Spleen (tissue), 11 donors: ENCODE data around the gene DRD4. TPM values are rescaled to one million over a fixed set of nuclear protein-coding genes. Genes with fewer than 3 reads are reported as not detected.

Experiments used
- DNase-seq: peaks from one replicate; pipeline ENCODE4 v3.0.0-alpha.2; 2020
- H3K27ac ChIP-seq, 8 donors: fragments of 200-600 bp; sonication (generic) in 7 of 8; 1 replicate in 4 of 8; 2 replicates in 4 of 8; pipeline versions ENCODE4 v1.5.0 to v1.8.0; 2016 to 2021; ENCODE audit warnings: inconsistent platforms in 4 of 8, mild to moderate bottlenecking in 4 of 8, moderate library complexity in 1 of 8
- H3K27me3 ChIP-seq, 7 donors: fragments of 200-600 bp; sonication (generic) in 6 of 7; replicated peaks in 1 of 7; 1 replicate in 4 of 7; 2 replicates in 3 of 7; pipeline versions ENCODE4 v1.5.0 to v1.8.0; 2016 to 2021; ENCODE audit warnings: inconsistent platforms in 3 of 7, mild to moderate bottlenecking in 1 of 7
- H3K36me3 ChIP-seq, 6 donors: fragments of 200-600 bp; sonication (generic) in 5 of 6; 1 replicate in 4 of 6; 2 replicates in 2 of 6; pipeline versions ENCODE4 v1.5.0 to v1.8.0; 2016 to 2021; ENCODE audit warnings: inconsistent platforms in 2 of 6
- H3K4me1 ChIP-seq, 6 donors: fragments of 200-600 bp; sonication (generic) in 5 of 6; 1 replicate in 3 of 6; 2 replicates in 3 of 6; pipeline versions ENCODE4 v1.5.0 to v1.8.0; 2016 to 2021; ENCODE audit warnings: inconsistent platforms in 3 of 6
- H3K4me3 ChIP-seq, 8 donors: fragments of 200-600 bp; sonication (generic) in 7 of 8; 1 replicate in 4 of 8; 2 replicates in 4 of 8; pipeline versions ENCODE4 v1.5.0 to v1.8.0; 2016 to 2021; ENCODE audit warnings: inconsistent platforms in 4 of 8, mild to moderate bottlenecking in 4 of 8, moderate library complexity in 2 of 8
- H3K9me3 ChIP-seq, 8 donors: fragments of 200-600 bp; sonication (generic) in 7 of 8; 1 replicate in 4 of 8; 2 replicates in 4 of 8; pipeline versions ENCODE4 v1.5.0 to v1.8.0; 2016 to 2021; ENCODE audit warnings: inconsistent platforms in 4 of 8
- POLR2A ChIP-seq, 3 donors: fragments of 450-650 bp; IDR thresholded peaks; one replicate each; pipeline ENCODE4 v1.5.1; 2017; ENCODE audit warnings: antibody characterized with exemption in 3 of 3, mild to moderate bottlenecking in 1 of 3
- POLR2AphosphoS5 ChIP-seq, 3 donors: sonication (generic); formaldehyde crosslinking; IDR thresholded peaks; one replicate each; pipeline ENCODE4 v1.5.1; 2017; ENCODE audit warnings: antibody characterized with exemption in 3 of 3
- WGBS, 5 donors: extraction: QIAGEN DNeasy Blood & Tissue Kit in 3 of 5; methylation state at CpG; one replicate each; pipeline versions ENCODE4 v1.1.5 to v1.1.7; 2013 to 2018; 5-methylcytosine and 5-hydroxymethylcytosine counted together
- intact Hi-C: fragments of 100-400 bp; cut with DNase I; formaldehyde crosslinking; loops from one replicate; pipeline ENCODE4 v1.15.0; 2023; ENCODE audit warnings: low total_unique reads
- polyA plus RNA-seq, 3 donors: library from polyadenylated mRNA; stranded (reverse); fragments of 200-250 nt; gene quantifications; one replicate each; pipeline ENCODE4 v1.2.1, GENCODE V29; 2013
- total RNA-seq, 7 donors: library from RNA; depleted of rRNA in 3 of 7; stranded (reverse); fragments of >200 nt in 3 of 7; fragmentation: NEBNext Ultra II Directional in 4 of 7; extraction: Animal tissue kit (Norgen Biotek cat#: 25700) in 4 of 7; gene quantifications; one replicate each; pipeline versions ENCODE4 v1.1.0 to v1.2.1, GENCODE V29; 2016 to 2021
- TF ChIP-seq, protein P1 (sequence below), 11 experiments: fragments of 200-600 bp in 7 of 11; fragments of 450-650 bp in 4 of 11; sonication (generic) in 4 of 11; IDR thresholded peaks in 8 of 11; conservative IDR thresholded peaks in 3 of 11; 1 replicate in 7 of 11; 2 replicates in 4 of 11; pipeline versions ENCODE4 v1.4.0 to v1.8.0; 2016 to 2021; ENCODE audit warnings: antibody characterized with exemption in 11 of 11, inconsistent platforms in 4 of 11, mild to moderate bottlenecking in 1 of 11
- donor health status: healthy with polysubstance abuse.
- donor health status: DM: no; HTN: no; CAD: no; lungs with moderate emphysema.
- donor health status: DM: no; HTN: no; CAD: no.
- donor health status: Bipolar disorder and iron deficiency.
- donor health status: healthy.
- donor health status: DM: no; HTN: no; CAD: no.
- donor health status: DM: yes; HTN: yes; CAD: no.

DRD4 gene
- total and polyA plus RNA-seq, 10 donors: 0.12 to 0.86 (median 0.44) TPM; not detected in 3

DNA sequence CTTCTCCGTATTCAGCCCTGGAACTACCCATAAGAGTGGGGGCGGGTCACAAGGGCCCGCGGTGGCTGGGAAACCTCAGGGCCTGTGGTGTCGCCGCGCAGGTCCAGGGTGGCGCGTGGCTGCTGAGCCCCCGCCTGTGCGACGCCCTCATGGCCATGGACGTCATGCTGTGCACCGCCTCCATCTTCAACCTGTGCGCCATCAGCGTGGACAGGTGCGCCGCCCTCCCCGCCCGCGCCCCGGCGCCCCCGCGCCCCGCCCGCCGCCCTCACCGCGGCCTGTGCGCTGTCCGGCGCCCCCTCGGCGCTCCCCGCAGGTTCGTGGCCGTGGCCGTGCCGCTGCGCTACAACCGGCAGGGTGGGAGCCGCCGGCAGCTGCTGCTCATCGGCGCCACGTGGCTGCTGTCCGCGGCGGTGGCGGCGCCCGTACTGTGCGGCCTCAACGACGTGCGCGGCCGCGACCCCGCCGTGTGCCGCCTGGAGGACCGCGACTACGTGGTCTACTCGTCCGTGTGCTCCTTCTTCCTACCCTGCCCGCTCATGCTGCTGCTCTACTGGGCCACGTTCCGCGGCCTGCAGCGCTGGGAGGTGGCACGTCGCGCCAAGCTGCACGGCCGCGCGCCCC, 2.4 kb downstream of the DRD4 start:
- H3K27ac ChIP-seq: no peak overlapping the region
- no peak for TF ChIP-seq POLR2A (IDR thresholded peaks at IDR 0.05)
- TF ChIP-seq, protein P1, sequence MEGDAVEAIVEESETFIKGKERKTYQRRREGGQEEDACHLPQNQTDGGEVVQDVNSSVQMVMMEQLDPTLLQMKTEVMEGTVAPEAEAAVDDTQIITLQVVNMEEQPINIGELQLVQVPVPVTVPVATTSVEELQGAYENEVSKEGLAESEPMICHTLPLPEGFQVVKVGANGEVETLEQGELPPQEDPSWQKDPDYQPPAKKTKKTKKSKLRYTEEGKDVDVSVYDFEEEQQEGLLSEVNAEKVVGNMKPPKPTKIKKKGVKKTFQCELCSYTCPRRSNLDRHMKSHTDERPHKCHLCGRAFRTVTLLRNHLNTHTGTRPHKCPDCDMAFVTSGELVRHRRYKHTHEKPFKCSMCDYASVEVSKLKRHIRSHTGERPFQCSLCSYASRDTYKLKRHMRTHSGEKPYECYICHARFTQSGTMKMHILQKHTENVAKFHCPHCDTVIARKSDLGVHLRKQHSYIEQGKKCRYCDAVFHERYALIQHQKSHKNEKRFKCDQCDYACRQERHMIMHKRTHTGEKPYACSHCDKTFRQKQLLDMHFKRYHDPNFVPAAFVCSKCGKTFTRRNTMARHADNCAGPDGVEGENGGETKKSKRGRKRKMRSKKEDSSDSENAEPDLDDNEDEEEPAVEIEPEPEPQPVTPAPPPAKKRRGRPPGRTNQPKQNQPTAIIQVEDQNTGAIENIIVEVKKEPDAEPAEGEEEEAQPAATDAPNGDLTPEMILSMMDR (IDR thresholded peaks at IDR 0.05 in 8 of 11, conservative IDR thresholded peaks at IDR 0.05 in 3 of 11): no peak
- peak in 2 of 3 donors; percentile 21 to 29 for TF ChIP-seq POLR2AphosphoS5 (IDR thresholded peaks at IDR 0.05)
- DNase-seq: no peak
- no peaks in the 10 kb centered on the region for H3K9me3 ChIP-seq
- WGBS, 5 donors: 6 to 21% (median 8%) methylated on average over 22 to 80 of the region's 80 CpGs
- peak overlapping the region in 1 of 8 donors; percentile 53 for H3K4me3 ChIP-seq
- H3K36me3 ChIP-seq: peaks cover 0 to 31% (median 13%) of the 10 kb centered on the region in 6 donors
- intact Hi-C loops: no loop called here
- peaks cover 0 to 57% (median 47%) of the 10 kb centered on the region in 7 donors for H3K27me3 ChIP-seq
- peaks cover 12 to 64% (median 41%) of the 10 kb centered on the region in 6 donors for H3K4me1 ChIP-seq

- intact Hi-C loops: no loop called here
- peak; percentile 26 to 69 (median 36) for TF ChIP-seq POLR2AphosphoS5 (IDR thresholded peaks at IDR 0.05)
- TF ChIP-seq, protein P1 (IDR thresholded peaks at IDR 0.05 in 8 of 11, conservative IDR thresholded peaks at IDR 0.05 in 3 of 11): no peak
- H3K4me1 ChIP-seq: peaks cover 12 to 64% (median 41%) of the 10 kb centered on the region in 6 donors
- peaks cover 0 to 57% (median 47%) of the 10 kb centered on the region in 7 donors for H3K27me3 ChIP-seq
- no peaks in the 10 kb centered on the region for H3K9me3 ChIP-seq
- 4 to 31% (median 10%) methylated on average over 21 to 64 of the region's 69 CpGs for WGBS, 5 donors
- peaks cover 0 to 34% (median 13%) of the 10 kb centered on the region in 6 donors for H3K36me3 ChIP-seq
- peak overlapping the region in 3 of 8 donors; percentile 13 to 53 (median 13) for H3K4me3 ChIP-seq
- no peak for DNase-seq
- no peak overlapping the region for H3K27ac ChIP-seq
Measured at GRCh38 chr11:640021-640706, 3.1 kb downstream of the DRD4 start.

- TF ChIP-seq, protein P1 (IDR thresholded peaks at IDR 0.05 in 8 of 11, conservative IDR thresholded peaks at IDR 0.05 in 3 of 11): no peak
- peak in 1 of 3 donors; percentile 23 for TF ChIP-seq POLR2AphosphoS5 (IDR thresholded peaks at IDR 0.05)
- Histone ChIP-seq H3K4me1 (peaks cover 10 to 54% (median 37%) of the 10 kb centered on the region in 6 donors), H3K27me3 (peaks cover 0 to 40% (median 35%) of the 10 kb centered on the region in 7 donors), H3K36me3 (peaks cover 0 to 48% (median 14%) of the 10 kb centered on the region in 6 donors), H3K9me3 (no peaks in the 10 kb centered on the region), H3K4me3 (no peak overlapping the region), H3K27ac (peak overlapping the region in 2 of 8 donors; percentile 48 to 57)
- intact Hi-C loops: no loop called here
- 92 to 96% (median 95%) methylated on average over 19 of the region's 19 CpGs for WGBS, 5 donors
- no peak for DNase-seq
Measured at GRCh38 chr11:641806-642370, 4.8 kb downstream of the DRD4 start.

- no peak overlapping the region for H3K4me3 ChIP-seq
- H3K9me3 ChIP-seq: no peaks in the 10 kb centered on the region
- WGBS, 5 donors: 86 to 96% (median 92%) methylated on average over 8 to 9 of the region's 9 CpGs
- no peak for DNase-seq
- no peak overlapping the region for H3K27ac ChIP-seq
- H3K36me3 ChIP-seq: peaks cover 0 to 63% (median 14%) of the 10 kb centered on the region in 6 donors
- H3K4me1 ChIP-seq: peaks cover 2 to 40% (median 25%) of the 10 kb centered on the region in 6 donors
- intact Hi-C loops: no loop called here
- TF ChIP-seq POLR2A (IDR thresholded peaks at IDR 0.05) (no peak), POLR2AphosphoS5 (IDR thresholded peaks at IDR 0.05) (no peak)
- TF ChIP-seq, protein P1 (IDR thresholded peaks at IDR 0.05 in 8 of 11, conservative IDR thresholded peaks at IDR 0.05 in 3 of 11): no peak
- H3K27me3 ChIP-seq: peaks cover 0 to 26% (median 20%) of the 10 kb centered on the region in 7 donors
Measured at GRCh38 chr11:643366-643765, 6.3 kb downstream of the DRD4 start.
